Measurements from ENCODE around the gene ADORA1. TPM values are rescaled to one million over a fixed set of nuclear protein-coding genes. Genes with fewer than 3 reads are reported as not detected.

ADORA1 gene
- total RNA-seq, 1 experiment from 2014 or later: 1.5 TPM

- Mint-ChIP-seq H3K9me3 (ENCODE audit: low read depth, unreplicated experiment) (peaks cover 12% of the 10 kb centered on the region), H3K4me1 (ENCODE audit: low read depth, unreplicated experiment) (no peaks in the 10 kb centered on the region), H3K4me3 (ENCODE audit: low read depth, unreplicated experiment) (no peak overlapping the region), H3K27me3 (ENCODE audit: unreplicated experiment) (peaks cover 91% of the 10 kb centered on the region), H3K27ac (ENCODE audit: unreplicated experiment) (no peak overlapping the region), H3K36me3 (ENCODE audit: insufficient read depth, unreplicated experiment) (no peaks in the 10 kb centered on the region)
- DNase-seq: no peak
- intact Hi-C loops (cut with micrococcal nuclease; ENCODE audit: unreplicated experiment): no loop called here
- CTCF ChIA-PET: no interaction called here
- no TSS peak for BruUV-seq (replicated peaks)
- TF ChIP-seq CTCF (IDR thresholded peaks at IDR 0.05; ENCODE audit: unreplicated experiment): no peak
These were observed 30.5 kb upstream of the ADORA1 start for GRCh38 chr1:203097001-203097400.

DNA sequence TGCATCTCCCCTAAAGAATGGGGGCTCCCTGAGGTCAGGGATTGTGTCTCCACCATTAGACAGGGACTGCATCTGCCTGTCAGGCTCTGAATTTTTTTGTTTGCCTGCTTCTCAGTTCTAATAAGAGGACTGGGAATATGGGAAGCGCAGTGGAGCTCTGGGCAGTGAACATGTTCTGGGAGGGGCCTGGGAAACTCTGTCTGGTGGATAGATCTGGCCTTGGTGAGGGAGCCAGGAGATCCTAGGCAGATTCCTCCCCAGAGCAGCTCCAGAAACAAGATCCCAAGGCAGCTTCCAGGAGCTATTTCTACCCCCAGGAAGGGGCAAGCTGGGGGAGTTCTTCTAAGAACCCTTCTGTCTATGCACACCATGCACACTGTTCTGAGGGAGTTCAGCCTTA lies 29.1 kb upstream of the ADORA1 start:
- peaks cover 86% of the 10 kb centered on the region for H3K27me3 Mint-ChIP-seq (ENCODE audit: unreplicated experiment)
- no peaks in the 10 kb centered on the region for H3K4me1 Mint-ChIP-seq (ENCODE audit: low read depth, unreplicated experiment)
- intact Hi-C loops (cut with micrococcal nuclease; ENCODE audit: unreplicated experiment): no loop called here
- H3K9me3 Mint-ChIP-seq (ENCODE audit: low read depth, unreplicated experiment): peaks cover 12% of the 10 kb centered on the region
- no peaks in the 10 kb centered on the region for H3K36me3 Mint-ChIP-seq (ENCODE audit: insufficient read depth, unreplicated experiment)
- no TSS peak for BruUV-seq (replicated peaks)
- TF ChIP-seq CTCF (IDR thresholded peaks at IDR 0.05; ENCODE audit: unreplicated experiment): no peak
- CTCF ChIA-PET: interaction anchor here (1.2 kb wide), 1 partner anchor 12 kb away, joined by 3 read pairs; no protein-coding TSS in a partner anchor
- no peak overlapping the region for H3K27ac Mint-ChIP-seq (ENCODE audit: unreplicated experiment)
- H3K4me3 Mint-ChIP-seq (ENCODE audit: low read depth, unreplicated experiment): no peak overlapping the region
- DNase-seq: no peak

DNA sequence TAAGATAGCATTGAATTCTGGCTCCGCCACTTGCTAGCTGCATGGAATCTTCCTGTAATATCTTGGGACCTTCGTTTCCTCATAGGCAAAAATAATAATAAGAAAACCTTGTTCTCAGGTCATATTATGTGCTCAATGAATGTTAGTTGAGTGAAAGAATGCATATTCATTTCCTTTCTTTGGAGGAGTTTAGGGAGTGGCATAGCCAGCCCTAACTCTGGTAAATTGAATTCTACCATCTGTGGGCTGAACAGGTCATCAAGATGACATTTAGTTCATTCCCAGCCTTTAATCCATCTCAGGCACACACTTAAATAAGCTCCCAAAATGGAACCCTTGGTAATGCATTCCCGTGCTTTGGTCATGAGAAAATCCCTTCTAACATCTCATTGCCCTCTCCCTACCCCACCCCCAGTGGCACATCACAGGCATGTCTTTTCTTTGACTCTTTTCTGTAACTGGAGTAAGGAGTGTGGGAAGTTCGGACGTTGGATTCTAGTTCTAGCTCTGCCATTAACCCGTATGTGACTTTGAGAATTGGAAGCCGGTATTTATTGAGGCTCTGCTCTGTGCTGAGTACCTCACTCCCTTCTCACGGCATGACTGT lies 28.5 kb upstream of the ADORA1 start:
- Mint-ChIP-seq H3K27me3 (ENCODE audit: unreplicated experiment) (peaks cover 85% of the 10 kb centered on the region), H3K27ac (ENCODE audit: unreplicated experiment) (no peak overlapping the region), H3K9me3 (ENCODE audit: low read depth, unreplicated experiment) (peaks cover 12% of the 10 kb centered on the region), H3K4me3 (ENCODE audit: low read depth, unreplicated experiment) (no peak overlapping the region), H3K4me1 (ENCODE audit: low read depth, unreplicated experiment) (no peaks in the 10 kb centered on the region), H3K36me3 (ENCODE audit: insufficient read depth, unreplicated experiment) (no peaks in the 10 kb centered on the region)
- intact Hi-C loops (cut with micrococcal nuclease; ENCODE audit: unreplicated experiment): no loop called here
- DNase-seq: no peak
- no TSS peak for BruUV-seq (replicated peaks)
- CTCF ChIA-PET: interaction anchor here (1.2 kb wide), 1 partner anchor 12 kb away, joined by 3 read pairs; no protein-coding TSS in a partner anchor
- no peak for TF ChIP-seq CTCF (IDR thresholded peaks at IDR 0.05; ENCODE audit: unreplicated experiment)

GRCh38 chr1:203099805-203100515 lies 27.6 kb upstream of the ADORA1 start:
- DNase-seq: no peak
- CTCF ChIA-PET: interaction anchor here (1.4 kb wide), 1 partner anchor 18 kb away, joined by 8 read pairs; no protein-coding TSS in a partner anchor
- H3K4me1 Mint-ChIP-seq (ENCODE audit: low read depth, unreplicated experiment): no peaks in the 10 kb centered on the region
- no peak overlapping the region for H3K4me3 Mint-ChIP-seq (ENCODE audit: low read depth, unreplicated experiment)
- intact Hi-C loops (cut with micrococcal nuclease; ENCODE audit: unreplicated experiment): no loop called here
- peaks cover 8% of the 10 kb centered on the region for H3K9me3 Mint-ChIP-seq (ENCODE audit: low read depth, unreplicated experiment)
- no TSS peak for BruUV-seq (replicated peaks)
- no peaks in the 10 kb centered on the region for H3K36me3 Mint-ChIP-seq (ENCODE audit: insufficient read depth, unreplicated experiment)
- no peak overlapping the region for H3K27ac Mint-ChIP-seq (ENCODE audit: unreplicated experiment)
- peaks cover 75% of the 10 kb centered on the region for H3K27me3 Mint-ChIP-seq (ENCODE audit: unreplicated experiment)
- TF ChIP-seq CTCF (IDR thresholded peaks at IDR 0.05; ENCODE audit: unreplicated experiment): no peak
